Measurements from ENCODE around the gene MARS1. TPM values are rescaled to one million over a fixed set of nuclear protein-coding genes. Genes with fewer than 3 reads are reported as not detected.

MARS1 gene
- total RNA-seq, 6 experiments from 2014 or later: 53.4 to 66.6 (median 60.4) TPM

DNA sequence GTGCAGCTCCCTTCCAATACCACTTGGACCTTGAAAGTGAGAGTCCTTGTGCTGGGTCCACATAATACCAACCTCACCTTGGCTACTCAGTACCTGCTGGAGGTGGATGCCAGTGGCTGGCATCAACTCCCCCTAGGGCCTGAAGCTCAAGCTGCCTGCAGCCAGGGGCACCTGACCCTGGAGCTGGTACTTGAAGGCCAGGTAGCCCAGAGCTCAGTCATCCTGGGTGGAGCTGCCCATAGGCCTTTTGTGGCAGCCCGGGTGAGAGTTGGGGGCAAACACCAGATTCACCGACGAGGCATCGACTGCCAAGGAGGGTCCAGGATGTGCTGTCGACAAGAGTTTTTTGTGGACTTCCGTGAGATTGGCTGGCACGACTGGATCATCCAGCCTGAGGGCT, 38.5 kb upstream of the MARS1 start:
- intact Hi-C loops (cut with DNase I): no loop called here
- H3K27ac ChIP-seq: no peak overlapping the region
- H3K36me3 ChIP-seq: no peaks in the 10 kb centered on the region
- H3K27me3 ChIP-seq: no peaks in the 10 kb centered on the region
- no peaks in the 10 kb centered on the region for H3K9me3 ChIP-seq
- WGBS (ENCODE audit: insufficient coverage, low coverage, low lambda C conversion rate, missing lambda C conversion rate): no CpG with 5 or more reads among the region's 7 CpGs
- DNase-seq: no peak
- no peak overlapping the region for H3K4me3 ChIP-seq
- TF ChIP-seq, protein P1, sequence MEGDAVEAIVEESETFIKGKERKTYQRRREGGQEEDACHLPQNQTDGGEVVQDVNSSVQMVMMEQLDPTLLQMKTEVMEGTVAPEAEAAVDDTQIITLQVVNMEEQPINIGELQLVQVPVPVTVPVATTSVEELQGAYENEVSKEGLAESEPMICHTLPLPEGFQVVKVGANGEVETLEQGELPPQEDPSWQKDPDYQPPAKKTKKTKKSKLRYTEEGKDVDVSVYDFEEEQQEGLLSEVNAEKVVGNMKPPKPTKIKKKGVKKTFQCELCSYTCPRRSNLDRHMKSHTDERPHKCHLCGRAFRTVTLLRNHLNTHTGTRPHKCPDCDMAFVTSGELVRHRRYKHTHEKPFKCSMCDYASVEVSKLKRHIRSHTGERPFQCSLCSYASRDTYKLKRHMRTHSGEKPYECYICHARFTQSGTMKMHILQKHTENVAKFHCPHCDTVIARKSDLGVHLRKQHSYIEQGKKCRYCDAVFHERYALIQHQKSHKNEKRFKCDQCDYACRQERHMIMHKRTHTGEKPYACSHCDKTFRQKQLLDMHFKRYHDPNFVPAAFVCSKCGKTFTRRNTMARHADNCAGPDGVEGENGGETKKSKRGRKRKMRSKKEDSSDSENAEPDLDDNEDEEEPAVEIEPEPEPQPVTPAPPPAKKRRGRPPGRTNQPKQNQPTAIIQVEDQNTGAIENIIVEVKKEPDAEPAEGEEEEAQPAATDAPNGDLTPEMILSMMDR (IDR thresholded peaks at IDR 0.05): no peak
- no peak for TF ChIP-seq POLR2A (IDR thresholded peaks at IDR 0.05)
- ATAC-seq: no peak
- H3K4me1 ChIP-seq: peaks cover 0 to 52% (median 23%) of the 10 kb centered on the region in 4 donors

DNA sequence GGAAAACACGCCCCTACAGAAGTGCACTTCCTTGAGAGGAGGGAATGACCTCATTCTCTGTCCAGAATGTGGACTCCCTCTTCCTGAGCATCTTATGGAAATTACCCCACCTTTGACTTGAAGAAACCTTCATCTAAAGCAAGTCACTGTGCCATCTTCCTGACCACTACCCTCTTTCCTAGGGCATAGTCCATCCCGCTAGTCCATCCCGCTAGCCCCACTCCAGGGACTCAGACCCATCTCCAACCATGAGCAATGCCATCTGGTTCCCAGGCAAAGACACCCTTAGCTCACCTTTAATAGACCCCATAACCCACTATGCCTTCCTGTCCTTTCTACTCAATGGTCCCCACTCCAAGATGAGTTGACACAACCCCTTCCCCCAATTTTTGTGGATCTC, 37.8 kb upstream of the MARS1 start:
- 20% methylated on average over 1 of the region's 3 CpGs for WGBS (ENCODE audit: insufficient coverage, low coverage, low lambda C conversion rate, missing lambda C conversion rate)

DNA sequence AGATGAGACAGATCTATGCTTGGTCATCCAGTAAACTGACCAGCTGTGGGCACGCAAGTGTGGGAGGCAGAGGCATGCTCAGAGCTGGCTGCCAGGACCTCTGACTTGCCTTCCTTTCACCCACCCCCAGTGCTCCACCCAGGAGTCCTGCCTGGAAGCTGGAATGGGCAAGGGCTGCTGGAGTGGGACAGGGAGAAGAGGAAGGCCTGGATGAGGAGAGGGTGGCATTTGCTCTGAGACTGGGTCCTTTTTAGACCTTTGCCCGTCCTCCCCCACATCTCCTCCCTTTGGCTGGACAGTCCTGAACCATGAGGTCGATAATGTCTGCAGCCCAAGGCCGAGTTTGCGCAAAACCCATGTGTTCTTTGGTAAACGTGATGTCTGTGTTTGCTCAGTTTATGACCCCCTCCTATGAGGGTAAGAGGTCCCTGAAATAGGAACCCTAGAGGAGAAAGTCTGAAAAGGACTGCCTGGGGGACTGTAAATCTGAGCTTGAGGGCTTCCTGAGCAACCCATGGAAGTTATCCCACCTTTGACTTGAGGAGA, 36.6 kb upstream of the MARS1 start:
- peak; percentile 62 for TF ChIP-seq POLR2A (IDR thresholded peaks at IDR 0.05)
- TF ChIP-seq, protein P1 (IDR thresholded peaks at IDR 0.05): no peak
- ATAC-seq: peak; percentile 47 to 70 (median 56)
- Histone ChIP-seq H3K27ac (peak overlapping the region; percentile 71 to 83 (median 72)), H3K4me3 (no peak overlapping the region), H3K36me3 (no peaks in the 10 kb centered on the region), H3K27me3 (no peaks in the 10 kb centered on the region), H3K9me3 (no peaks in the 10 kb centered on the region), H3K4me1 (peaks cover 0 to 61% (median 23%) of the 10 kb centered on the region in 4 donors)
- peak; percentile 86 to 96 (median 89) for DNase-seq
- intact Hi-C loops (cut with DNase I): no loop called here
- WGBS (ENCODE audit: insufficient coverage, low coverage, low lambda C conversion rate, missing lambda C conversion rate): 30% methylated on average over 6 of the region's 6 CpGs

More for the DNA sequence above, 37.8 kb upstream of the MARS1 start:
- ATAC-seq (no peak), DNase-seq (no peak)
- no peaks in the 10 kb centered on the region for H3K36me3 ChIP-seq
- TF ChIP-seq, protein P1 (IDR thresholded peaks at IDR 0.05): no peak
- no peak for TF ChIP-seq POLR2A (IDR thresholded peaks at IDR 0.05)
- H3K27ac ChIP-seq: peak overlapping the region; percentile 51 to 78 (median 66)
- H3K4me1 ChIP-seq: peaks cover 0 to 56% (median 23%) of the 10 kb centered on the region in 4 donors
- no peak overlapping the region for H3K4me3 ChIP-seq
- intact Hi-C loops (cut with DNase I): no loop called here
- no peaks in the 10 kb centered on the region for H3K9me3 ChIP-seq
- no peaks in the 10 kb centered on the region for H3K27me3 ChIP-seq

DNA sequence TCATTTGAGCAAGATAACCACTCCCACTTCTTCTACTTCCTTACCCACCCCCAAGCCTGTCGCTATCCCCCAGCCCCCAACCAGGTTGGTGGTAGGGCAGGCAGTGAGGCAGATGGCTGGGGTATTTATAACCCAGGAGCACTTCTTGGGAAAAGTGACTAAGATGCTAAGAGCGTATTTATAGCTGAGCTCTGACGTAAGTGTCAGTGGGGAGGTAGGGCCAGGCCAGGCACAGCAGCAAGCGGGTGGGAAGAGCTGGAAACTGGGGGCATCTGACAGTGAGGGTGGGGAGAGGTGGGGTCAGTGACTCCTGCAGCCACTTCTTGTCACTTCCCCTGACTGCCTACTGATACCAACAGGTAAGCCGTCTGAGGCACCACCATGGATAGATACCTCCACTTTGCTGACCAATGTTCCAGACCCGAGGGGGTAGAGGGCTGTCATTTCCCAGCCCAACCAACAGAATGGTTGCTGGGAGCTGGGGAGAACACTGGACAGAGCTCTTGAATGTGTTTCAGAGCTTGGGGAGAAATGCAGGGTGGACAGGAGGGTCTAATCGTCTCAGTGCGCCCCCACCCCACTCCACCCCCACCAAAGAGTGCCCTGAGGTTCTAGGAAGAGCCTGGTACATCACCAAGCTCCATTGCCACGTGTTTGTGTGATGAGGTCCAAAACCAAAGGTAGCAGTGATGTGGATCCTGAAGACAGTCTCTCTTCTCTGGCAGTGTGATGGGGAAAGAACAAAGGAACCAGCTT, 35.5 kb upstream of the MARS1 start:
- H3K36me3 ChIP-seq: no peaks in the 10 kb centered on the region
- no peaks in the 10 kb centered on the region for H3K9me3 ChIP-seq
- peaks cover 0 to 68% (median 23%) of the 10 kb centered on the region in 4 donors for H3K4me1 ChIP-seq
- H3K27ac ChIP-seq: peak overlapping the region; percentile 71 to 83 (median 72)
- 10% methylated on average over 7 of the region's 9 CpGs for WGBS (ENCODE audit: insufficient coverage, low coverage, low lambda C conversion rate, missing lambda C conversion rate)
- ATAC-seq (peak in 2 of 4 donors; percentile 2 to 13), DNase-seq (peak in 2 of 3 donors; percentile 56 to 61)
- H3K27me3 ChIP-seq: no peaks in the 10 kb centered on the region
- intact Hi-C loops (cut with DNase I): no loop called here
- H3K4me3 ChIP-seq: no peak overlapping the region
- TF ChIP-seq, protein P1 (IDR thresholded peaks at IDR 0.05): no peak
- TF ChIP-seq POLR2A (IDR thresholded peaks at IDR 0.05): no peak
